ENCODE data around the gene RUNX1.
A peak's percentile ranks its signal among the peaks of the same experiment; 100 is the strongest.

The RUNX1 gene

DNA sequence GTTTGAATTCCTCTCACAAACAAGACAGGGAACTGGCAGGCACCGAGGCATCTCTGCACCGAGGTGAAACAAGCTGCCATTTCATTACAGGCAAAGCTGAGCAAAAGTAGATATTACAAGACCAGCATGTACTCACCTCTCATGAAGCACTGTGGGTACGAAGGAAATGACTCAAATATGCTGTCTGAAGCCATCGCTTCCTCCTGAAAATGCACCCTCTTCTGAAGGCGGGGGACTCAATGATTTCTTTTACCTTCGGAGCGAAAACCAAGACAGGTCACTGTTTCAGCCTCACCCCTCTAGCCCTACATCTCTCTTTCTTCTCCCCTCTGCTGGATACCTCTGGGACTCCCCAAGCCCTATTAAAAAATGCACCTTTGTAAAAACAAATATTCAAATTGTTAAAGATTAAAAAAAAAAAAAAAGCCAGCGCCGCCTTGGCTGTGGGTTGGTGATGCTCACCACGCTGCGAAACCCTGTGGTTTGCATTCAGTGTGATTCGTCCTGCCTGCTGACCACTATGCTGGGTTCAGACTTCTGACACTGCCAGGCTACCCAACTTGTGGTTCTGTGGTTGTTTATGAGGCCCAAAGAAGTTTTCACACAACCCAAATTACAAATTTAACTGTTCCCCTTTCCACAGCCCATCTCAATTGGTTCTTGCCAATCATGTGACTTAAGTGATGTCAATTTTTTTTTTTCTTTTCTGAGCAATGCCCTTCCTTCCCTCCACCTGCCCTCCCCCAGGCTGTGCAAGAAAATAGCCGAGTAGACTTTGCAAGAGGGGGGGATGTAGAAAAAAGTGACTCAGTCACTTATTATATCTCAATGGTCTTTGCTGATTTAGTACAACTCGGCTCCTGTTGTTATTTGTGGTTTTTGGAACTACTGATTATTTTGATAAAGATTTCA lies at the start of gene RUNX1:
TSS of gene RUNX1 (minus strand) at position 597 of the 912 bp plus-strand sequence.
- no peak for DNase-seq

DNA sequence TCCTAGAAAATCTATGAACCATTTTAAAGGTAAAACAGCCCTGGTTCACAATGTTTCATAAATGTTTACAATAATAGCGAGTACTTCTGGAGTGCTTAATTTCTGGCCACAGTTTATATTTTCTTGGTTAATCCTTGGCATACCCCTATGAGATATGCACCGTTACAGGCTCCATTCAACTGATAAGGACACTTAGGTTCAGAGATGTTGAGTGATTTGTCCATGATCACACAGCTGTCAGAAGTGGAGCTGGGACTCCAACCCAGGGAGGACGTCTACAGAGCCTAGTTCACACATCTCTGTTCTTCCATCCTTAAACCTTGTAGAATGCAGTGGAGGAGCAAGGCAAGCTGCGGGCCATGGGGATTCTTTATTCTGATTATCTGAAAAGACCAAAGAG lies 48.4 kb upstream of the RUNX1 start:
- no peak for DNase-seq

DNA sequence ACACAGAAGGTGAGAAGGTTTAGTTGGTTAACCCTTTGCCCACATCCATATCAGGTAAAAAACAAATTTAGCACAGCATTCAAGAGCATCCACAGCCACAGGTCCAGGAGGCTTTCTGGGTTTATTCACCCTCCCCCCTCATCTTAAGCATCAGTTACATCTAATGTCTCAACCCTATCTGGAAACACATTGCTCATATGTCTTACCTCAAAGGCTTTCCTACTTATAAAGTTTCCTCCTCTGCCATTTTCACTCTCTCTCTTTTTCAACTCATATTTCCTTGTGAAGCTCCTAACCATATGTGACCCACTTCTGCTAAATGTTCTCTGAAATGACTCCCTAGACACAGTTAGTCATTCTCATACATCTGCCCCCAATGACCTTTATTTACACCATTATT lies 47.9 kb upstream of the RUNX1 start:
- DNase-seq, result no peak

DNA sequence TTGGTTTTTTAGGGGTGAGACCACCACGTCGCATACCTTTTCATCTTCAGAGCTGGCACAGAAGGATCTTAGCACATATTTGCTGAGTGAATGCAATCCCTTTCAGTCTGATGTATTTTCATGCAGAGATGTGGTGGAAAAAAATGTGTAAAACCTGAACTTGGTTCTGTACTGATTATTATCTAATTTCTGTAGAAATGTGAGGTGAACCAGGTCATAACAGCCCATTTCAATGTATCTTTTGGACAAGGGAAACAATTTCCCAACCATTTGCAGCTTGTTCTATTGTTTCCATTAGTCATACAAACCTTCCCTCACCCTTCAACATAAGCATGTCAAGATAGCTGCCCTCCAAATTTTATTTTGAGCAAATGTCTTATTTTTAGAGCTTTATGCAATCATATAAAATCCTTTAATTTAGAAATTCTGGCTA lies 46.8 kb upstream of the RUNX1 start:
- DNase-seq, result no peak

DNA sequence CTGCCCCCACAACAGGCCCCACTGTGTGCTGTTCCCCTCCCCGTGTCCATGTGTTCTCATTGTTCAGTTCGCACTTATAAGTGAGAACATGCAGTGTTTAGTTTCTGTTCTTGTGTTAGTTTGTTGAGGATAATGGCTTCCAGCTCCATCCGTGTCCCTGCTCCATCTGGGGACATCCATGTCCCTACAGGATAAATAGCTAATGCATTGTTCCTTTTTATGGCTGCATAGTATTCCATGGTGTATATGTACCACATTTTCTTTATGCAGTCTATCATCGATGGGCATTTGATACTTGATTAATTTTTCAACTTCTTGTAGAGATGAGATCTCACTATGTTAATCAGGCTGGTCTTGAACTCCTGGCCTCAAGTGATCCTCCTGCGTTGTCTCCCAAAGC lies 44.4 kb upstream of the RUNX1 start:
- DNase-seq, result no peak

DNA sequence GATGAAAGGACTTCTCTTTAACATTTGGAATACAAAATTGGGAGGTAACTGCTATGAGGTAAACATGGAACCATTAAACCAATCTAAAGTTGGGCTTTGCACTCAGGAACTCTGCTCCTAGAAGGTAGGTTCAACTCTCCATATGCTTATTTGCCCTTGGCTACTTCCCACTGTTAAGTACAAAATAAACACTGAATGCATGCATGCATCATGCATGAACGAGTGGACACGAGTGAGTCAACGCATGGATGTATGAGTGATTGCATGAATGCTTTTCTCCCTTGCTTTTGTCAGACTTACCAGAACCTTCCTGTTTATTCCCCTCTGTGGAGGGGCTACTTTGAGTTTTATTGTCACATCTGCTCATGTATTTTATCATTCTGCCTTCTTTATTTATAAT lies 42.4 kb upstream of the RUNX1 start:
- DNase-seq, result no peak

DNA sequence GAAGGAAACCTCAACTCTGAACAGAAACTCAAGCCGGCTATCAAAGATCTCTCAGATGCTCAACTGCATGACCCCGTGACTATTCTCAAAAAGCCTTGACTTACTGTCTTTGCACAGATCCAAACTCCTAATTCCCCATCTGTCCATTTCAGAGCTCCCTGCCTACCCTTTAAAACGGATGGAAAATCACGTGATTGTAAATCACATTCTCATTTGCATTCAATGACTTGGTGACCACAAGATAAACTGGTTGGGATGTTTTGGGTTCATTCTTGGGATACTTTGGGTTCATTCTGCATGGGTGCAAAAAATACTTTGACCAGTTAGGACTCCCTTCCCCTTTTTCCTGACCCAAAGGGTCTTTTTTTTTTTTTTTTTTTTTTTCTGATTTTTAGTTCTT lies 41.3 kb upstream of the RUNX1 start:
- DNase-seq, result no peak

DNA sequence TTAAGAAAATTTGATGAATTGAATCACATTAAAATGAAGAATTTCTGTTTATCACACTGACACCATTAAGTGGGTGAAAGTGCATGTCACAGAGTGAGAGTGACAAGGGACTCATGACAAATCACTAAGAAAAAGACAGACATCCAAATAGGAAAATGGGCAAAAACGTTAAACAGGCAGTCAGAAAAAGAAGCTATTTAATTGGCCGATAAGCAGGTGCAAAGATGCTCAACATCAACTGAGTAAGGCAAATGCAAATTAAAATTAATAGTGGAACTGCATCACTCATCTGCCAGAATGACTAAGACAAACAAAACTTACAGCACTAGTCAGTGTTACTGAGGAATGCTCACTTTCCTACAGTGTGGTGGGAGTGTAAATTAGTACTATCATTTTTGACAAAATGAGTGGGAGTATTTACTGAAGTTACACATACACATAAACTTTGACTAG lies 39.2 kb upstream of the RUNX1 start:
- DNase-seq, result no peak

DNA sequence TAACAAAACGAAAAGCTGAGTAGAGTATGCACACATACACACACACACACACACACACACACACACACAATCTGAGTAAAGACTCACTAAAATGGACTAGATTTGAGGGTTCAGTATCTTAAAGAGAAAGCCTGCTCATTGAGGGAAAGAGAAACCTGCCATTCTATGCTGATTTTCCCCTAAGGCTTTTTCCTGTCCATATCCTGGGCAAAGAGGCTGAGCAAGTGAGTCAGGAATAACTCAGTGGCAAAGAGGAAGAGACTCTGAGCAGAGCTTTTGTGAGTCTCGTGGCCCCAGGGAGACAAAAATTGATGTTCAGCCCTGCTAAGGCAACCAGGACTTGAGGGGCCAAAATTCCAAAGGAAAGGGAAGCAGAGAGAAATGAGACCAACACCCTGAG lies 37.3 kb upstream of the RUNX1 start:
- no peak for DNase-seq

DNA sequence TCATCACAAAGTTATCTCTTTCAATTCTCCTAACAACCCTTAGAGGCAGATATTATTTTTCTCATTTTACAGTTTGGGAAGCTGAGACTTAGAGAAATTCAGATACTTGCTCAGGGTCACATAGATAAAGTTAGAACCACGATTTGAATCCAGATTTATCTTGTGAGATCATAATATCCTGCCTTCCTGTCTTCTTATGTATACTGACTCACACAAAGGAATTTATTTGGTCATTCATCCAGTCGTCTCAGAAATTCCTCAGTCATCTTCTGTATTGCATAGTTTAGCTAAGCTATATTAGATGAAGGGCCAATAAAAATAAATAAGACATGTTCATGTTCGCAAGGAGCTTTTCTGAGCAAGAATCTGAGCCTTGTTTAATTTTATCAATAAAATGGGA lies 35.8 kb upstream of the RUNX1 start:
- DNase-seq, result no peak

DNA sequence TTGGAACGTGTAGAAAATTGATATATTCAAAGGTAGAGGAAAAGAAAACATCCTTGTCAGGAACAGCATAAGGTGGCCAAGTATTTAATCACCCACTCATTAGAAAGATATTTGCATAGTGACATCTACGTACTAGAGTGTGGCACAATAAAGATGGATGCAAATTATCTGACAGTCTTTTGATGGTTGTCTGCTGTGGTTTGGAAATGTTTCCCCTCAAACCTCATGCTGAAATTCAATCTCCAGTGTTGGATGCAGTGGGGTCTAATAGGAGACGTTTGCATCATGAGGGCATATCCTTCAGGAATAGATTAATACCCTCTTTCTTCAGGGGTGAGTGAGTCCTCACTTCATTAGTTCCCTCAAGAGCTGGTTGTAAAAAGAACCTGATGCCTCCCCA lies 34.1 kb upstream of the RUNX1 start:
- no peak for DNase-seq

DNA sequence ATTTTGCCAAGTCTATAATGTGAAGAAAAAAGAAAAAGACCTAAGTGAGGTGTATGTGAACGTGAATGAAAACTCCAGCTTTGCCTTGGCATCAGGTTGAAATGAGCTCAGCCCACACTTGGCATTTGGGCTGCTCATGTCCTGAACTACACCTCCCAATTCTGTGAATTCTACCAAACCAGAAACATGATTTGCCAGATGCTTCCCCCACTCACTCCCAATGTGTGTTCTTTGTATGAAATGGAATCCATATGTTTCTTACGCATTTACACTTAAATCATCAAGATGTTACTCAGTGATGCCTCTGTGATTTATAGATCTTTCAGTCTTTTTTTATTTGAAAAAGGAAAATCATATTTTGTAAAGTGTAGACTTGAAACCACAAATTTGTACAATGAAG lies 32.8 kb upstream of the RUNX1 start:
- DNase-seq, result no peak

DNA sequence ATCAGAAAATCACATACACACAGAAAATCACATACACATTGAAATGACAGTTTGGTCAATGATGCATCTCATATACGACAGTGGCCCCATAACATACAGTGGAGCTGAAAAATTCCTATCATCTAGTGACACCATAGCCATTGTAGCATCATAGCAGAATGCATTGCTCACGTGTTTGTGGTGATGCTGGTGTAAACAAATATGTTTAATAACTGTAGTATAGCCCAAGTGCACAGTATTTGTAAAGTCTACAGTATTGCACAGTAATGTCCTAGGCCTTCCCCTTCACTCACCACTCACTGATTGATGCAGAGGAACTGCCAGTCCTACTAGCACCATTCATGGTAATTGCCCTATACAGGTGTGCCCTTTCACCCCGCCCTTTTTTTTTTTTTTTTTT lies 30.1 kb upstream of the RUNX1 start:
- no peak for DNase-seq

DNA sequence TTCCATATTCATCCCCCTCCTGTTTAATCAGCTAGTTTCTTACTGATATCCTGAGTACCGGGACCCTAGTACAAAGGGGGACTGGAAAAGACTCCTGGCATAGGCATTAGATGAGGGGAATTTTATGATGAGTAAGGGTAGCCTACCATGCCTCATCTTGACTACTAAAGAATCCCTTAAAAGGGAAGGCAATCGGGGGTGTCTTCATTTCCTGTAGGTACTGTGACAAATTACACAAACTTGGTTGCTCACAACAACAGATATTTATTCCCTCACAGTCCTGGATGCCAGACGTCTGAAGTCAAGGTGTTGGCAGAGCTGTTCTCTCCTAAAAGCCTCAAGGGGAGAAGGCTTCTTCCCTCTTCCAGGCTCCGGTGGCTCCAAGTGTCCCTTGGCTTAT lies 28.9 kb upstream of the RUNX1 start:
- DNase-seq, result no peak

DNA sequence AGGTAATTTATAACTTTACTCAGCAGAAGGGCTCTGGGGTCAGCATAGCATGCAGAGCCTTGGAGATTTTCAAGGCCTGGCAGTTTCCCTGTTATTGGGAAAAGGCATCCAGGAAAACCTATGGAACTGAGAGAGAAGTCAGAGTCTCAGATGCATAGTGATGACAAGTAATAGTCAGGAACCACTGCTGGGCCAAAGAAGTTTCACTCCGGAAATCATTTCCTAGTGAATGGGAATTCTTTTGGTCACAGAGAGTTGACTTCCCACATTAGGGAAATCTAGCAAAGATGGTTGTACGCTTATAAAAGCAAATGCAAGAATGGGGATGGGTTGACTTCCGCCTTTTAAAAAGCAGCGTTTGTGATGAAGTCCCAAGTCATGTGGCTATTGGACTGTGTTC lies 28.4 kb upstream of the RUNX1 start:
- no peak for DNase-seq

DNA sequence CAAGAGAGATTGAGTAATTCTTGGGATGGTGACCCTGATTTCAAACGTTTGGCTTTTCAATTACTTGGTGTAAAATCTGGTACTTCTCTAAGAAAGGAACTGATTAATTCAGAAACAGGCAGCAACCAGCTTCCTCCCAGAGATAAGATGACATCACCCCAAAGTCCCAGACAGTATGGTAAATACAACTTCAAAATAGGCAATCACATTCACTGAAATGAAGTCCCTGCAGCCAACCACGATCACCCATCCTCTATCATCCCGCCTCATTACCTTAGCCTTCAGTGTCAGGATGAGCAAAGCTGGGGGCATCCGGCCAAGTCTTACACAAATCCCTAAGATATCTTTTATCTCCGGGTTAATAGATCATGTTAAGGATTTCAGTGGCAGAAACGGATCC lies 26.4 kb upstream of the RUNX1 start:
- no peak for DNase-seq

DNA sequence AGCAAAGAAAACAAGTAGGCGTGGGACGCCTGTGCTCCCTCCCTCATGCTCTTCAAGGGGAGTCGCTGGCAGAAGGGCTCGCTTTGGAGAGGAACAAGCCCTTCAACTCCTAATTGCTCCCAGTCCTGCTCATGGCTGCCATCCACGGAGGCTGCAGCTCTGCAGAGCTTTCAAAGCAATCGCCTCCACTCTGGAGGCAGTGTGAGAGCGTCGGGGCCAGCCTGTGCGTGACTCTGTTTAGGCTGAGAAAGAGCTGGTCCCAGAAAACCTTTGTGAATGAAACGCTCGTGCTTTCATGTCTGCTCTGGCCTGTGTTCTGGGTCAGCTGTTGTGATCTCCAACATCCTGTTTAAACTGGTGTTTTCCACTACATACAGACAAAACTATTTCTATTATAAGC lies 23.9 kb upstream of the RUNX1 start:
- no peak for DNase-seq

DNA sequence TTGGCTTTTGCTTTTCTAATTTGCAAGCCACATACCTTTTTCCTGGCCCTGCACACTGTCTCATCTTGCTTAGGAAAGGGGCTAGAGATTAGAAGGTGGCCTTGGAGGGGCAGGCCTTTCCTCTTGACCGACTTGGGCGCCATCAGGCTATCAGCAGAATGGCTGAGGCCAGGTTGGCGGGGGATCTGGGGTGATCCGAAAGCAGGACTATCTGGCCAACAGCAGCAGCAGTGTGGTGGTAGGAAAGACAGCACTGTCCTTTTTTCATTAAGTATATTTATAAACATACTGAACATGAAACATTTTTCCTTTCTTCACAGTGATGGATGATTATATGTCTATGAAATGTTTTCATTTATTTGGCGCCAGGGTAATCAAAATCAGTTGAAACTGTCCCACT lies 23.5 kb upstream of the RUNX1 start:
- no peak for DNase-seq

DNA sequence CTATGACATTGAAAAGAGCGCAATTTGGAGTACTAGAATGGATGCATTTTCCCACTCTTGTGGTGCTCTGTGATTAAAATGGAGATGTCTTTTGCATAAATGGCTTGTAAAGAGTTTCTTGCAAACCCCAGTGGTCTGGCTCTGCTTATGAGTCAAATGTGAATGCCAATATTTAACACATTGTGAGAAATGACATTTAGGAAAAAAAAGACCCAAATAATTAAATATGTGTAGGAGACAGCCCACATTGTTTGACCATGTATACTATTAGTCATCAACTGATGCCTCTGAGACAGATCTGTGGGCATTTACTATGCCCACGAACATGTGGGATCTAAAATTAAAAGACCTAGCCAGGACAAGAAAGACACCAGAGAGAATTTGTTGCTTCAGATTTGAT lies 22.2 kb upstream of the RUNX1 start:
- DNase-seq, result no peak

DNA sequence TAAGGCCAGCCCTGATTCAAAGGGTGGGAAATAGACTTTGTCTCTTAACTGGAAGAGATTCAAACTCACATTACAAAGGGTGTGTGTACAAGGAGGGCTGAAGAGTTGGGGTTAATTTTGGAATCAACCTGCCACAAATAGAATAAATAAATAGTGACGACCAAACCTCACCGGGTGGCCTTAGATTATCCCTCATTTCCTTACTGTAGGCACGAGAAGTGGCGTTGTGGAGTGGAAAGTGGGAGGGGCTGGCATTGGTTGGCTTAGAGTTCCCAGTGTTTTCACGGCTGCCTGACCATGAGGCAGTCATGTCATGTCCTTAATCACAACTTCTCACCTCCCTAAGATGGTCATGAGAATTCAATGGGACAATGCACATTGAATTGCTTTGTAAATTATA lies 21.3 kb upstream of the RUNX1 start:
- peak in 1 of 2 experiments; percentile 10 for DNase-seq

DNA sequence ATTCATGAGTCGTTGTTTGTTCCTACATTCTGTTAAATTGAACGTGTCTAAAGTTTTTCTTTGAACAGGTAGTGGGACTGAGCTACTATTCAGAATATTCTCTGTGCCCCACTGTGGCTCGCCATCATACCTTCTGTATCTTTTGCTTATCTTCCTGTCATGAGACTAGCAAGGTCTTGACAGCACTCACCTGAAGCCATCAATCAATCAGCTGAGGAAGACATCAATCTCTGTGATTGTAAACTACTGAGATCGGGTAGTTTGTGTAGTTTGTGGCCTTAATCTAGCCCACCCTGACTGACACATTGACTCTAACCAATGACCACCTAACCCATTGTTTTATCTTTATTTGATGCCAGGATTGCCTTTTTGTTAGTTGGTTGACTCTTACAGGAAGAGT lies 17.7 kb upstream of the RUNX1 start:
- DNase-seq, result no peak

DNA sequence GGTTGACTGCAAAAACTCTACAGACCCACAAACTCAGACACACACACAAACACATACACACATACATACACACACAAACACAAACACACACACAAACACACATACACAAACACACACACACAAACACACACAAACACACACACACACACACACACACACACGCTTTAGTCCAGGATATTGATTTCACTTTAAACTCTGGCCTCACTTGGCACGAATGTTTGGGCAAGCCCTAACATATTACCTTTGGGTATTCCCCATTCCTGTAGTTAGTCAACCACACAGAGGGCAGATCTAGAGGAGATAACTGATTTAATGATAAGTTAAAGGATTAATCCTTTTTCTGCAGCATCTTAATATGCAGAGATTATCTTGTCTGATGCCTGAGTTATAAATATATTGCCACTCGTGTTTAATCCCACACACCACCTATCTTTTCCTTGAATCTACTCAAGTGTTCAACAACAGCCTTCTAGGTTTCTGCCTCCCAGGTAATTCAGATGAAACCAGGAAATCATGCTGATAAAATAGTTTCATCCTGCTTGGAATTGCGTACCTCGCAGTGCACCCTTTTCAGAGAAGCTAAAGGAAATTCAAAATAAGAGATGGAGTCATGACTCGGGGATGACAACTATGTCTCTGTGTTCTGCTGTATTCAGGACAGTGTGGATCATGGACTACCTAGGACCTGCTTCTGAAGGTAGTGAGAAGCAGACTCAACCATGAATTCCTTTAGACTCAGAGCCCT lies 14.5 kb upstream of the RUNX1 start:
- no peak for DNase-seq

DNA sequence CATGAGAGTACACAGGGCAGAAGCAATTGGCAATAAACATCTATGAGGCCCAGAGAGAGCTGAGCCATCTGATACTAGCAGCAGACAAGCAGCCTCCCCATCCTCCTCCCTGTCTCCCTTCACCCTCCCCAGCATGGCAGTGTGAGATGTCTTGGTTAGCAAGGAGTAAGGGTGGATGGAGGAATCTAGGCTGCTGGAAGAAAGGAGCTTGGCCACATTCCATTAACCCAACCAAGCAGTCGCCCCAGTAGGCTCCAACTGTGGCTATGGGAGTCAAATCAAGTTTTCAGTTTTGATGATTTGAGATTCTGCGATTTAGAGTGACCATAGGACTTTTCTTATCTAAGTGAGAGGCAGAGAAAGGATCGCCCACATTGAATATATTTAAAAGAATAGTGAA lies 12.9 kb upstream of the RUNX1 start:
- no peak for DNase-seq

DNA sequence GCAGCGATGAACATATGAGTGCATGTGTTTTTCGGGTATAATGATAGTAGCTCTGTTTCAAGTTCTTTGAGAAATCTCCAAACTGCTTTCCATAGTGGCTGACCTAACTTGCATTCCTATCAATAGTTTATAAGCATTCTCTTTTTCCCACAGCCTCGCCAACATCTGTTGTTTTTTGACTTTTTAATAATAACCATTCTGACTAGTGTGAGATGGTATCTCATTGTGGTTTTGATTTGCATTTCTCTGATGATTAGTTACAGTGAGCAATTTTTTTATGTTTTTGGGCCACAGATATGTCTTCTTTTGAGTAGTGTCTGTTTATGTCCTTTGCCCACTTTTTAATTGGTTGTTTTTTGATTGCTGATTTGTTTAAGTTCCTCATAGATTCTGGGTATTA lies 10.6 kb upstream of the RUNX1 start:
- no peak for DNase-seq
